ENCODE results near the gene MARK3.

Gene MARK3

GRCh38 chr14:103427485-103428443 lies 42.5 kb downstream of the MARK3 start:
- Histone ChIP-seq H3K27ac (replicated peaks) (no peak overlapping the region), H3K4me3 (replicated peaks; ENCODE audit: insufficient read depth, low read length) (no peak overlapping the region), H3K27me3 (ENCODE audit: insufficient read depth, poor library complexity, severe bottlenecking) (no peaks in the 10 kb centered on the region)
- DNase-seq (ENCODE audit: low read depth in 1 of 2, low spot score in 1 of 2) = no peak
- no peak for TF ChIP-seq CTCF (IDR thresholded peaks at IDR 0.05; ENCODE audit: insufficient read depth, low read length)
- no peak for TF ChIP-seq REST (IDR thresholded peaks at IDR 0.05; ENCODE audit: insufficient replicate concordance, low read depth)
- no peak for TF ChIP-seq SPI1 (IDR thresholded peaks at IDR 0.05; ENCODE audit: borderline replicate concordance, low read depth)
- no peak for TF ChIP-seq GABPA (IDR thresholded peaks at IDR 0.05; ENCODE audit: low read depth)
- no peak for TF ChIP-seq POLR2AphosphoS5 (IDR thresholded peaks at IDR 0.05; ENCODE audit: low read depth)

- no peak for DNase-seq (ENCODE audit: low read depth in 1 of 2, low spot score in 1 of 2)
- no peak overlapping the region for H3K4me3 ChIP-seq (replicated peaks; ENCODE audit: insufficient read depth, low read length)
- no peaks in the 10 kb centered on the region for H3K27me3 ChIP-seq (ENCODE audit: insufficient read depth, poor library complexity, severe bottlenecking)
- H3K27ac ChIP-seq (replicated peaks) = no peak overlapping the region
- TF ChIP-seq GABPA (IDR thresholded peaks at IDR 0.05; ENCODE audit: low read depth) (no peak), REST (IDR thresholded peaks at IDR 0.05; ENCODE audit: insufficient replicate concordance, low read depth) (no peak), SPI1 (IDR thresholded peaks at IDR 0.05; ENCODE audit: borderline replicate concordance, low read depth) (no peak), CTCF (IDR thresholded peaks at IDR 0.05; ENCODE audit: insufficient read depth, low read length) (no peak), POLR2AphosphoS5 (IDR thresholded peaks at IDR 0.05; ENCODE audit: low read depth) (no peak)
Measured at GRCh38 chr14:103428723-103429556, 43.7 kb downstream of the MARK3 start.

GRCh38 chr14:103430358-103430757 lies 45.1 kb downstream of the MARK3 start:
- no peaks in the 10 kb centered on the region for H3K27me3 ChIP-seq (ENCODE audit: insufficient read depth, poor library complexity, severe bottlenecking)
- no peak overlapping the region for H3K4me3 ChIP-seq (replicated peaks; ENCODE audit: insufficient read depth, low read length)
- H3K27ac ChIP-seq (replicated peaks) = no peak overlapping the region
- no peak for DNase-seq (ENCODE audit: low read depth in 1 of 2, low spot score in 1 of 2)
- TF ChIP-seq GABPA (IDR thresholded peaks at IDR 0.05; ENCODE audit: low read depth) (no peak), SPI1 (IDR thresholded peaks at IDR 0.05; ENCODE audit: borderline replicate concordance, low read depth) (no peak), REST (IDR thresholded peaks at IDR 0.05; ENCODE audit: insufficient replicate concordance, low read depth) (no peak), CTCF (IDR thresholded peaks at IDR 0.05; ENCODE audit: insufficient read depth, low read length) (no peak), POLR2AphosphoS5 (IDR thresholded peaks at IDR 0.05; ENCODE audit: low read depth) (no peak)

All from HL-60 (cell line).